H54 (cell line): ENCODE measurements around the gene ATAD3C.
A peak's percentile ranks its signal among the peaks of the same experiment; 100 is the strongest.
"Not testable (repeated sequence)": the region's sequence is repeated elsewhere in the genome, so short reads cannot be mapped to it uniquely, and the experiment has no call there.

Experiments used
- DNase-seq: peaks from one replicate; pipeline ENCODE4 v3.0.0; 2011; ENCODE audit warnings: low spot score, mixed read lengths; ENCODE audit not compliant: insufficient read length
- FAIRE-seq: peaks from 3 replicates; lab custom pipeline; 2011; peaks lifted over from hg19 to GRCh38; lab: Jason Lieb, UNC
- POLR2A ChIP-seq: IDR thresholded peaks from 2 replicates; pipeline ENCODE4 v1.6.1; 2011; ENCODE audit warnings: low read depth, mild to moderate bottlenecking, low read length

The ATAD3C gene

DNA sequence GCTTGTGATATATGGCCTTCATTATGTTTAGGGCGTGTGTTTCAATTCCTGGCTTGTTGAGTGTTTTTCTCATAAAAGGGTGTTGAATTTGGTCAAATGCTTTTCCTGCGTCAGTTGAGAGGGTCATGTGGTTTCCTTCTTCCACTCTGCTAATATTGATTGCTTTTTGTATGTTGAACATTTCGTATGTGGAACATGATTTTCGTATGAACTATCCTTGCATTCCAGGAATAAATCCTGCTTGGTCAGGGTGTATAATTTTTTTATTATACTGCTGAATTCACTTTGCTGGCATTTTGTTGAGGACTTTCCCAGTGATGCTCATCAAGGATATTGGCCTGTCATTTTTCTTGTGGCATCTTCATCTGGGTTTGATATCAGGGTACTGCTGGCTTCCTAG, 57.8 kb downstream of the ATAD3C start:
- no peak for FAIRE-seq
- no peak for DNase-seq
- TF ChIP-seq POLR2A: no peak

DNA sequence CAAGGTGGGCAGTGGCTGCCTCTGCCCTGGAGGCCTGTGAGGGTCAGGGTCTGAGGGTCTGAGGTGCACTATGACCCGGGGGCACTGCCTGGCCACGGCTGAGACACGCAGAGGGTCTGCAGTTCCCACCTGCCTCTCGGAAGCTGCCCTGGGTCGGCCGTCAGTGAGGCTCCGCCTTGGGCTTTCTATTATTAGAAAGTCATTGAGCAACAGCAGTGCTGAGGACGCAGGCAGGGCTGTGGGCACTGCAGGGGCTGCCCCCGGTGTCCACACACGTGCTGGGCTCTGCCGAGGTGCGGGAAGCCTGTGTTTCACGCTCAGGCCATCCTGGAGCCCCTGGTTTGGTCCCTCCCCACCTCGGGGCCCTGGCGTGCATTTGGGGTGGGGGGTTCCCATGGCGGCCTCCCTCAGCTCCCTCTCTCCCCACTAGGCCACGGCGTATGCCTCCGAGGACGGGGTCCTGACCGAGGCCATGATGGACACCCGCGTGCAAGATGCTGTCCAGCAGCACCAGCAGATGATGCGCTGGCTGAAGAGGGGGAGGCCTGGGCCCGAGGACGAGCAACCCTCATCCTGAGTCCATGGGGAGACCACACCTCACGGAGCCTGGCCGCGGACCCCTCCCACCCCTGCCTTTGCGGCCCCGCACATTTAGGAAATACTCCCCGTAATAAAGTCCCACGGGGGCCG, 59.4 kb downstream of the ATAD3C start:
- FAIRE-seq, DNase-seq: not testable (repeated sequence)

- not testable (repeated sequence) for DNase-seq, FAIRE-seq
Measured at GRCh38 chr1:1509465-1509850, 60.0 kb downstream of the ATAD3C start.

GRCh38 chr1:1510912-1511532, 61.5 kb downstream of the ATAD3C start:
- FAIRE-seq (no peak), DNase-seq (no peak)
- no peak for TF ChIP-seq POLR2A

DNA sequence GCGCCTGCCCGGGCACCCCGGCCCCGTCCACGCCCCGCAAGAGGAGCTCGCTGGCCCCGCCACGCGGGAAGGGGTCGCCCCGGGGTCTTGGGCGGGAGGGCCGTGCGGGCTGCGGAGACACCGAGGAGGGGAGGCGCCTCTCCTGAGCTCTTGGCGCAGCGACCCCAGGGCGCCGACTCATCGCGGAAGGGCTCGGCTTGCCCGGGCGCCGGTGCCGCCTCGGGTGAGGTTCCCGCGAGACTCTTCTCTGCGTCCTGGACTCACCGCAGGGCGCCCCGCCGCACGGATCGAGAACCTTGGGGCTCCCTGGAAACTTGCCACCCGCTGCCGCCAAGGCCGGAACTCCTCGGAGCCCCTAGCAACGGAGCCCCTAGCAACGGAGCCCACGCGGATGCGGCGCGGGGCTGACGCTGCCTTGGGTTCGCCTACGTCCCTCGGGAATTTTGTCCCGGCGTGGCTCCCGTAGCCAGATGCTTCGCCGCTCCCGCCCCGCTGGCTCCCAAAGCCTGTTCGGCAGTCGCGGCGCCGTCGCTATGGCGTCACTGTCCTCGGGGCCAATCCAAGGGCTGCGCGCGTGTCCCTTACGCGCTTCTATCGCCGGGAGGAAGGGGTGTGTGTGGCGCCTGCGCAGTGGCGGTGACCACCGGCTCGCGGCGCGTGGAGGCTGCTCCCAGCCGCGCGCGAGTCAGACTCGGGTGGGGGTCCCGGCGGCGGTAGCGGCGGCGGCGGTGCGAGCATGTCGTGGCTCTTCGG, 62.2 kb downstream of the ATAD3C start, which contains the start of gene ATAD3A:
ATAD3A (plus strand) TSS at position 630 of the 753 bp plus-strand sequence; CDS start at position 737, 107 bp downstream.
- no peak; the same call in 1 of the 2 replicates for TF ChIP-seq POLR2A
- FAIRE-seq (no peak), DNase-seq (peak; percentile 88)

GRCh38 chr1:1512425-1512824, 62.9 kb downstream of the ATAD3C start:
- not testable (repeated sequence) for FAIRE-seq, DNase-seq

DNA sequence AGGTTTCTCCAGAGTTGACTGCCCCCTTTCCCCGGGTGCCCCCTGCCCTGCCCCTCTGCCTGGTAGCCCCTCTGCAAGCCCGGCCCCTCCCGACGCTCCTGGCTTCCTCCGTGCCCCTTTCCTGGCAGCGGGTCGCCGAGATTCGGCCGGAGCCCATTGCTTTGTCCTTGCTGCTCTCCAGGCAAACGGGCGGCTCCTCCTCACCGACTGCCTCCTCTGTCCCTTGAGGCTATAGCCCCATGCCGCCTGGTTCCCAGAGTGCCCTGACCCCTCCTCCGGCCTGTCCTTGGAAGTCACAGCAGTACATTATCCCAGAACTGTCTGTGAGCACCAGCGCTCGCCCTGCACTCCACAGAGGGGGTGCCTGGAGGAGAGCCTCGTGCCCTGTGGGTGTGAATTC, 64.2 kb downstream of the ATAD3C start:
- not testable (repeated sequence) for FAIRE-seq, DNase-seq

DNA sequence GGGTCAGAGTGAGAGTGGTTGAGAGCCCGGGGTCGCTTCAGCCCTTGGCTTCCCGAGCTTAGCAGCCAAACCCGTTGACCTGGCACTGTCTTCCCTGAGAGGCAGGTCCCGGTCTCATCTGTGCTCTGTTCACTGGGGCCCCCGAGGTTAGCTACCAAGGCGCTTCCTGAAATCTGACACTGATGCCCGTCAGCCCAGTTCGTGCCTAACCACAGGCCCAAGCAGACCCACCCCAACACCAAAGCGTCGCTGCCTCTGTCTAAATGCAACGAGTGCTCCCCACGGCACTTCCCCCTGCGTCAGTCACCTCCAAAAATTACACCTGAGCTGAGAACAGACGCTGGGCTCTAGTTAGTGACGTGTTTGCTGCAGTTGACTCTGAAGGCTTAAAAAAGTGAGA, 64.9 kb downstream of the ATAD3C start:
- not testable (repeated sequence) for DNase-seq, FAIRE-seq

DNA sequence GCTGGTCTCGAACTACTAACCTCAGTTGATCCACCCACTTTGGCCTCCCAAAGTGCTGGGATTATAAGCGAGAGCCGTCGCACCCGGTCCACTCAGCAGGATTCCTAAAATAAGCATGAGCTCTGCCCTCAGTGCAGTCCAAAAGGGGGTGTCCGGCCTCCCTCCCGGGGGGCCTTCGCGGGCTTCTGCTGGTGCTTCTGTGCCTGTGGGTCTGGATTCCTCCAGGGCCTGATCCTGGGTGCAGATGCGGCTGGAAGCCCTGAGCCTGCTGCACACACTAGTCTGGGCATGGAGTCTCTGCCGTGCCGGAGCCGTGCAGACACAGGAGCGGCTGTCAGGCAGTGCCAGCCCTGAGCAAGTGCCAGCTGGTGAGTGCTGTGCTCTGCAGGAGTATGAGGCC, 67.4 kb downstream of the ATAD3C start:
- FAIRE-seq: not testable (repeated sequence)

DNA sequence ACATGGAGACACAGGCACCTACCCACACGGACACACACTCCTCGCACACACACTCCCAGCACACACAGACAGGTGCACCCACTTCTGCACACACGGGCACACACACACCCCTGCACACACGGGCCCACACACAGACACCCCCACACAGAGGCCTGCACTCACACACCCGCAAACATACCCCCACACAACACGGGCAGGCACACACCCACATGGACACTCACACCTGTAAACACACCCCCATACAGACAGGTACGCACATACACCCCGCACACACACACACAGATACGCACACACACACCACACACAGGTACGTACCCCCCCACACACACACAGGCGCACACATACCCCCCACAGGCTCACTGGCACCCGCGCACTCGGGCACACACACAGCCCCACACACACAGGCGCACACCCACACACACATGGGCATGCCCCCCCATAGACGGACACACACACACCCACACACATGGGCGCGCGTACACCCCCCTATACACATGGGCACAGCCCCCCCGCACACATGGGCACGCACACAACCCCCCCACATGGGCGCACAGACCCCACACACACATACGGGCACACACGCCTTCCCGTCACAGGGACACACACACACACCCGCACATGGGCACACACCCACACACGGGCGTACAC, 68.6 kb downstream of the ATAD3C start:
- no peak for DNase-seq
- no peak for TF ChIP-seq POLR2A
- no peak for FAIRE-seq

More for the DNA sequence above, 67.4 kb downstream of the ATAD3C start:
- DNase-seq: not testable (repeated sequence)

DNA sequence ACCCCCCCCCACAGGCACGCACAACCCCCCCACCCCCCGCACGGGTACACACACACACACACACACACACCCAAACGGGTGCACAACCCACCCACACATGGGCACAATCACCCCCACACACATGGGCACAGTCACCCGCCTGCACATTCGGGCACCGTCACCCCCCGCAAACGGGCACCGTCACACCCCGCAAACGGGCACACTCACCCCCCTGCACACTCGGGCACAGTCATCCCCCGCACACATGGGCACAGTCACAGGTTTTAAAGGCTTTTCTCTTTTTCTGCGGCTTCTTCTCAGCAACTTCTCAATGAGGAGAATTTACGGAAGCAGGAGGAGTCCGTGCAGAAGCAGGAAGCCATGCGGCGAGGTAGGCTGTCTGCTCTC, 69.1 kb downstream of the ATAD3C start:
- DNase-seq, FAIRE-seq: not testable (repeated sequence)
